ENCODE data around the gene NPY5R.

GRCh38 chr4:163395055-163395454 lies 51.4 kb downstream of the NPY5R start:
- no peak for TF ChIP-seq CTCF (IDR thresholded peaks at IDR 0.05)
- no peak for TF ChIP-seq EZH2 (IDR thresholded peaks at IDR 0.05; ENCODE audit: borderline replicate concordance, insufficient read depth, low read depth, low read length, poor library complexity, severe bottlenecking)

All from B cell (primary cell).